Dendritic cell treated with granulocyte-macrophage colony-stimulating factor and Interleukin-4, amounts not matched to agents 40 ng/mL and 50 ng/mL, for 4 days (primary cell): Measurements from ENCODE around the gene PAX6.

ENCODE experiments used
- H3K27ac Mint-ChIP-seq: one replicate; pipeline ENCODE4 v1.8.0; 2022; ENCODE audit warnings: mild to moderate bottlenecking, mixed read lengths
- H3K27me3 Mint-ChIP-seq: one replicate; pipeline ENCODE4 v1.8.0; 2022; ENCODE audit warnings: mild to moderate bottlenecking, mixed read lengths
- H3K36me3 Mint-ChIP-seq: one replicate; pipeline ENCODE4 v1.8.0; 2022; ENCODE audit warnings: low read depth, mixed read lengths
- H3K4me1 Mint-ChIP-seq: one replicate; pipeline ENCODE4 v1.8.0; 2022; ENCODE audit warnings: low read depth, mixed read lengths
- H3K4me3 Mint-ChIP-seq: one replicate; pipeline ENCODE4 v1.8.0; 2022; ENCODE audit warnings: mild to moderate bottlenecking, moderate library complexity, mixed read lengths
- H3K9me3 Mint-ChIP-seq: one replicate; pipeline ENCODE4 v1.8.0; 2022; ENCODE audit warnings: mixed read lengths
- intact Hi-C: fragments of 100-400 bp; cut with micrococcal nuclease; formaldehyde crosslinking; loops from one replicate; pipeline ENCODE4 v1.15.0; 2022

PAX6 gene

GRCh38 chr11:31808721-31809540 lies 2.2 kb downstream of the PAX6 start:
- H3K4me3 Mint-ChIP-seq = no peak overlapping the region
- H3K36me3 Mint-ChIP-seq = no peaks in the 10 kb centered on the region
- peaks cover 96% of the 10 kb centered on the region for H3K27me3 Mint-ChIP-seq
- intact Hi-C loops = loop anchor here (10.0 kb wide), 1 partner anchor 304 kb away; the partner anchor contains the start of genes ELP4 and IMMP1L
- H3K9me3 Mint-ChIP-seq = peaks cover 10% of the 10 kb centered on the region
- H3K27ac Mint-ChIP-seq = no peak overlapping the region
- H3K4me1 Mint-ChIP-seq = peaks cover 52% of the 10 kb centered on the region

GRCh38 chr11:31807799-31808667 lies 3.1 kb downstream of the PAX6 start:
- Mint-ChIP-seq H3K27me3 (peaks cover 98% of the 10 kb centered on the region), H3K4me1 (peaks cover 60% of the 10 kb centered on the region), H3K27ac (no peak overlapping the region), H3K9me3 (peaks cover 19% of the 10 kb centered on the region), H3K4me3 (no peak overlapping the region), H3K36me3 (no peaks in the 10 kb centered on the region)
- intact Hi-C loops = loop anchor here (10.0 kb wide), 1 partner anchor 303 kb away; the partner anchor contains the start of genes ELP4 and IMMP1L

- Mint-ChIP-seq H3K9me3 (peaks cover 27% of the 10 kb centered on the region), H3K4me3 (no peak overlapping the region), H3K27ac (no peak overlapping the region), H3K36me3 (no peaks in the 10 kb centered on the region), H3K27me3 (peaks cover 98% of the 10 kb centered on the region), H3K4me1 (peaks cover 58% of the 10 kb centered on the region)
- intact Hi-C loops = loop anchor here (10.0 kb wide), 1 partner anchor 302 kb away; the partner anchor contains the start of genes ELP4 and IMMP1L
Measured at GRCh38 chr11:31806928-31807798, 4.0 kb downstream of the PAX6 start.

GRCh38 chr11:31806186-31806927 lies 4.8 kb downstream of the PAX6 start:
- Mint-ChIP-seq H3K27ac (no peak overlapping the region), H3K4me3 (no peak overlapping the region), H3K36me3 (no peaks in the 10 kb centered on the region), H3K4me1 (peaks cover 50% of the 10 kb centered on the region), H3K27me3 (peaks cover 94% of the 10 kb centered on the region), H3K9me3 (peaks cover 27% of the 10 kb centered on the region)
- intact Hi-C loops = loop anchor here (10.0 kb wide), 1 partner anchor 302 kb away; the partner anchor contains the start of genes ELP4 and IMMP1L

- Mint-ChIP-seq H3K27me3 (peaks cover 94% of the 10 kb centered on the region), H3K36me3 (no peaks in the 10 kb centered on the region), H3K4me3 (no peak overlapping the region), H3K9me3 (peaks cover 27% of the 10 kb centered on the region), H3K27ac (no peak overlapping the region), H3K4me1 (peaks cover 44% of the 10 kb centered on the region)
- intact Hi-C loops = loop anchor here (10.0 kb wide), 1 partner anchor 301 kb away; the partner anchor contains the start of genes ELP4 and IMMP1L
Measured at GRCh38 chr11:31805629-31806185, 5.4 kb downstream of the PAX6 start.

- H3K36me3 Mint-ChIP-seq = no peaks in the 10 kb centered on the region
- peaks cover 40% of the 10 kb centered on the region for H3K4me1 Mint-ChIP-seq
- intact Hi-C loops = loop anchor here (10.0 kb wide), 1 partner anchor 300 kb away; the partner anchor contains the start of genes ELP4 and IMMP1L
- H3K27me3 Mint-ChIP-seq = peaks cover 94% of the 10 kb centered on the region
- no peak overlapping the region for H3K27ac Mint-ChIP-seq
- no peak overlapping the region for H3K4me3 Mint-ChIP-seq
- H3K9me3 Mint-ChIP-seq = peaks cover 27% of the 10 kb centered on the region
Measured at GRCh38 chr11:31805037-31805628, 6.0 kb downstream of the PAX6 start.

GRCh38 chr11:31804312-31805036 lies 6.6 kb downstream of the PAX6 start:
- Mint-ChIP-seq H3K4me3 (peak overlapping the region; percentile 45), H3K27me3 (peaks cover 94% of the 10 kb centered on the region), H3K27ac (no peak overlapping the region), H3K9me3 (peaks cover 27% of the 10 kb centered on the region), H3K4me1 (peaks cover 37% of the 10 kb centered on the region), H3K36me3 (no peaks in the 10 kb centered on the region)
- intact Hi-C loops = loop anchor here (10.0 kb wide), 1 partner anchor 300 kb away; the partner anchor contains the start of genes ELP4 and IMMP1L

- intact Hi-C loops = loop anchor here (10.0 kb wide), 1 partner anchor 299 kb away; the partner anchor contains the start of genes ELP4 and IMMP1L
- Mint-ChIP-seq H3K27ac (no peak overlapping the region), H3K9me3 (peaks cover 27% of the 10 kb centered on the region), H3K27me3 (peaks cover 93% of the 10 kb centered on the region), H3K4me3 (peak overlapping the region; percentile 45), H3K36me3 (no peaks in the 10 kb centered on the region), H3K4me1 (peaks cover 32% of the 10 kb centered on the region)
Measured at GRCh38 chr11:31803813-31804311, 7.3 kb downstream of the PAX6 start.

GRCh38 chr11:31802990-31803812 lies 7.9 kb downstream of the PAX6 start:
- H3K36me3 Mint-ChIP-seq = no peaks in the 10 kb centered on the region
- peaks cover 36% of the 10 kb centered on the region for H3K4me1 Mint-ChIP-seq
- no peak overlapping the region for H3K4me3 Mint-ChIP-seq
- H3K9me3 Mint-ChIP-seq = peaks cover 27% of the 10 kb centered on the region
- intact Hi-C loops = loop anchor here (10.0 kb wide), 1 partner anchor 298 kb away; the partner anchor contains the start of genes ELP4 and IMMP1L
- peaks cover 92% of the 10 kb centered on the region for H3K27me3 Mint-ChIP-seq
- no peak overlapping the region for H3K27ac Mint-ChIP-seq

GRCh38 chr11:31802609-31802989 lies 8.5 kb downstream of the PAX6 start:
- intact Hi-C loops = loop anchor here (10.0 kb wide), 1 partner anchor 298 kb away; the partner anchor contains the start of genes ELP4 and IMMP1L
- Mint-ChIP-seq H3K4me3 (no peak overlapping the region), H3K27ac (no peak overlapping the region), H3K36me3 (no peaks in the 10 kb centered on the region), H3K4me1 (peaks cover 36% of the 10 kb centered on the region), H3K9me3 (peaks cover 27% of the 10 kb centered on the region), H3K27me3 (peaks cover 90% of the 10 kb centered on the region)
